Neural cell (in vitro differentiated cells): ENCODE measurements around the gene ST7L. TPM values are rescaled to one million over a fixed set of nuclear protein-coding genes. Genes with fewer than 3 reads are reported as not detected.

Source experiments
- H2AFZ ChIP-seq: fragments of 200-600, 300-800 bp; sonication (generic), shearing (Covaris generic); 2 replicates; pipeline ENCODE4 v1.6.0; 2014; ENCODE audit warnings: low read depth, mild to moderate bottlenecking, antibody characterized with exemption, low read length, moderate library complexity
- H3F3A ChIP-seq: fragments of 200-600 bp; shearing (Covaris generic); 2 replicates; pipeline ENCODE4 v1.6.1; 2016; ENCODE audit warnings: mild to moderate bottlenecking, moderate library complexity, mixed read lengths, antibody characterized with exemption, low read length; ENCODE audit not compliant: insufficient read depth, poor library complexity, severe bottlenecking
- H3K27ac ChIP-seq: fragments of 200-600, 300-800 bp; sonication (generic), shearing (Covaris generic); 2 replicates; pipeline ENCODE4 v1.5.1; 2014; ENCODE audit warnings: mild to moderate bottlenecking, low read length, moderate library complexity
- H3K27me3 ChIP-seq: fragments of 300-800, 200-600 bp; sonication (generic), shearing (Covaris generic); 2 replicates; pipeline ENCODE4 v1.6.0; 2014; ENCODE audit warnings: mild to moderate bottlenecking, low read depth, low read length, moderate library complexity; ENCODE audit not compliant: insufficient read depth
- H3K36me3 ChIP-seq: fragments of 300-800, 200-600 bp; sonication (generic), shearing (Covaris generic); 2 replicates; pipeline ENCODE4 v1.5.1; 2014; ENCODE audit warnings: mild to moderate bottlenecking, antibody characterized with exemption, low read length, moderate library complexity; ENCODE audit not compliant: insufficient read depth
- H3K4me2 ChIP-seq: fragments of 300-800, 200-600 bp; sonication (generic), shearing (Covaris generic); 2 replicates; pipeline ENCODE4 v1.6.0; 2014; ENCODE audit warnings: mild to moderate bottlenecking, low read length
- H3K4me3 ChIP-seq: fragments of 300-800, 200-600 bp; sonication (generic), shearing (Covaris generic); 2 replicates; pipeline ENCODE4 v1.5.1; 2014; ENCODE audit warnings: mild to moderate bottlenecking, low read length, moderate library complexity
- H3K79me2 ChIP-seq: fragments of 200-600 bp; shearing (Covaris generic); replicated peaks from 2 replicates; pipeline ENCODE4 v1.6.0; 2014; ENCODE audit warnings: mild to moderate bottlenecking, low read length, moderate library complexity; ENCODE audit not compliant: insufficient read depth
- H3K9ac ChIP-seq: fragments of 300-800, 200-600 bp; sonication (generic), shearing (Covaris generic); 2 replicates; pipeline ENCODE4 v1.6.1; 2016; ENCODE audit warnings: mild to moderate bottlenecking, low read length, mixed read lengths
- H3K9me2 ChIP-seq: fragments of 200-600 bp; shearing (Covaris generic); 2 replicates; pipeline ENCODE4 v1.6.1; 2016; ENCODE audit warnings: mild to moderate bottlenecking, low read length, mixed read lengths; ENCODE audit not compliant: insufficient read depth
- H3K9me3 ChIP-seq: fragments of 200-600, 300-800 bp; sonication (generic), shearing (Covaris generic); 2 replicates; pipeline ENCODE4 v1.6.1; 2016; ENCODE audit warnings: mild to moderate bottlenecking, mixed run types, low read length, moderate library complexity, mixed read lengths
- H4K20me1 ChIP-seq: fragments of 200-600 bp; shearing (Covaris generic); 2 replicates; pipeline ENCODE4 v1.6.1; 2016; ENCODE audit warnings: mild to moderate bottlenecking, mixed run types; ENCODE audit not compliant: insufficient read depth
- CTCF ChIP-seq: fragments of 450-650 bp; IDR thresholded peaks from 2 replicates; pipeline ENCODE4 v1.5.1; 2014; ENCODE audit warnings: antibody characterized with exemption, mild to moderate bottlenecking, moderate library complexity; ENCODE audit not compliant: poor library complexity, severe bottlenecking
- EP300 ChIP-seq: fragments of 450-650 bp; conservative IDR thresholded peaks from 2 replicates; pipeline ENCODE4 v1.6.1; 2014; ENCODE audit warnings: antibody characterized with exemption, mild to moderate bottlenecking, moderate library complexity; ENCODE audit not compliant: poor library complexity, severe bottlenecking
- EZH2 ChIP-seq: fragments of 200-600, 300-800 bp; shearing (Covaris generic), sonication (generic); IDR thresholded peaks from 2 replicates; pipeline ENCODE4 v1.6.1; 2014; ENCODE audit warnings: antibody characterized with exemption, low read length, borderline replicate concordance, mild to moderate bottlenecking; ENCODE audit not compliant: insufficient read depth, poor library complexity, severe bottlenecking
- MXI1 ChIP-seq: fragments of 450-650 bp; conservative IDR thresholded peaks from 2 replicates; pipeline ENCODE4 v1.6.1; 2014; ENCODE audit warnings: antibody characterized with exemption, mild to moderate bottlenecking; ENCODE audit not compliant: poor library complexity, severe bottlenecking
- POLR2AphosphoS5 ChIP-seq: IDR thresholded peaks from 2 replicates; pipeline ENCODE4 v1.6.1; 2012
- RAD21 ChIP-seq: fragments of 450-650 bp; conservative IDR thresholded peaks from 2 replicates; pipeline ENCODE4 v1.6.1; 2014; ENCODE audit warnings: antibody characterized with exemption, mild to moderate bottlenecking, moderate library complexity
- REST ChIP-seq: IDR thresholded peaks from 2 replicates; pipeline ENCODE4 v1.6.1; 2012; ENCODE audit warnings: borderline replicate concordance
- SMC3 ChIP-seq: fragments of 450-650 bp; conservative IDR thresholded peaks from 2 replicates; pipeline ENCODE4 v1.6.1; 2014; ENCODE audit warnings: antibody characterized with exemption, mild to moderate bottlenecking, moderate library complexity; ENCODE audit not compliant: poor library complexity
- TAF1 ChIP-seq: IDR thresholded peaks from 2 replicates; pipeline ENCODE4 v1.6.1; 2012; ENCODE audit warnings: low read depth
- polyA plus RNA-seq: library from polyadenylated mRNA; depleted of rRNA; stranded (reverse); fragments of >200 nt; gene quantifications from 2 replicates; pipeline ENCODE4 v1.2.3, GENCODE V29; 2014

The ST7L gene
- polyA plus RNA-seq, 1 donor from 2014 or later = 33.7 TPM

- Histone ChIP-seq H3K4me3 (no peak overlapping the region), H3K36me3 (no peaks in the 10 kb centered on the region), H3K9me2 (no peaks in the 10 kb centered on the region), H3K9me3 (no peaks in the 10 kb centered on the region), H3F3A (no peaks in the 10 kb centered on the region), H3K27me3 (no peaks in the 10 kb centered on the region), H2AFZ (no peak overlapping the region), H3K4me2 (no peak overlapping the region), H3K9ac (no peak overlapping the region), H3K79me2 (peaks cover 60% of the 10 kb centered on the region), H3K27ac (no peak overlapping the region), H4K20me1 (no peaks in the 10 kb centered on the region)
- TF ChIP-seq MXI1 (no peak), CTCF (no peak), REST (no peak), EP300 (no peak), POLR2AphosphoS5 (no peak), EZH2 (no peak), SMC3 (no peak), RAD21 (no peak)
These were observed 19.1 kb upstream of the ST7L start for GRCh38 chr1:112638110-112638428.

- H3K27ac ChIP-seq = no peak overlapping the region
- no peaks in the 10 kb centered on the region for H3K36me3 ChIP-seq
- peaks cover 65% of the 10 kb centered on the region for H3K79me2 ChIP-seq
- H3K9ac ChIP-seq = no peak overlapping the region
- no peaks in the 10 kb centered on the region for H3K9me3 ChIP-seq
- no peaks in the 10 kb centered on the region for H3F3A ChIP-seq
- no peaks in the 10 kb centered on the region for H4K20me1 ChIP-seq
- TF ChIP-seq REST = no peak
- TF ChIP-seq EZH2 = no peak
- no peak for TF ChIP-seq TAF1
- TF ChIP-seq RAD21 = no peak
- TF ChIP-seq CTCF = no peak
- no peak for TF ChIP-seq SMC3
- no peak for TF ChIP-seq POLR2AphosphoS5
- TF ChIP-seq EP300 = no peak
- no peak for TF ChIP-seq MXI1
- no peak overlapping the region for H3K4me3 ChIP-seq
- no peak overlapping the region for H3K4me2 ChIP-seq
- H2AFZ ChIP-seq = no peak overlapping the region
- H3K27me3 ChIP-seq = no peaks in the 10 kb centered on the region
- no peaks in the 10 kb centered on the region for H3K9me2 ChIP-seq
These were observed 18.5 kb upstream of the ST7L start for GRCh38 chr1:112637254-112638109.
